H1 (cell line): ENCODE data around the gene CXCL17.

Experiments used
- CBX8 ChIP-seq: fragments of 300-800, 300-1000 bp; sonication (generic); IDR thresholded peaks from 2 replicates; pipeline ENCODE4 v1.7.1; 2016; ENCODE audit warnings: low read depth, low read length, borderline replicate concordance
- EZH2 ChIP-seq: fragments of 200-600 bp; sonication (generic); IDR thresholded peaks from 2 replicates; pipeline ENCODE4 v1.7.1; 2012; ENCODE audit warnings: low read depth, mild to moderate bottlenecking, moderate library complexity, low read length, inconsistent platforms; ENCODE audit not compliant: severe bottlenecking
- JUND ChIP-seq: IDR thresholded peaks from 2 replicates; pipeline ENCODE4 v1.6.1; 2011; ENCODE audit warnings: mild to moderate bottlenecking, improper control_type of control experiment, low read length
- KDM1A ChIP-seq: fragments of 200-600, 300-600 bp; sonication (generic); IDR thresholded peaks from 2 replicates; pipeline ENCODE4 v1.7.1; 2016; ENCODE audit warnings: mild to moderate bottlenecking, low read length, borderline replicate concordance
- NRF1 ChIP-seq: IDR thresholded peaks from 2 replicates; pipeline ENCODE4 v1.6.1; 2011; ENCODE audit warnings: mild to moderate bottlenecking, low read depth, low read length, improper control_type of control experiment
- POLR2A ChIP-seq, 2 experiments: IDR thresholded peaks; 1 replicate in 1 of 2; 2 replicates in 1 of 2; pipeline ENCODE4 v1.6.1; 2011; ENCODE audit warnings: low read depth in 2 of 2, low read length in 2 of 2, mild to moderate bottlenecking in 2 of 2; ENCODE audit errors: control extremely low read depth in 1 of 2
- SIN3A ChIP-seq, 2 experiments: IDR thresholded peaks in 1 of 2; conservative IDR thresholded peaks in 1 of 2; 2 replicates each; pipeline ENCODE4 v1.6.1; 2011 to 2012; ENCODE audit warnings: low read length in 2 of 2, improper control_type of control experiment in 1 of 2, low read depth in 1 of 2, mild to moderate bottlenecking in 1 of 2
- TAF1 ChIP-seq: IDR thresholded peaks from 2 replicates; pipeline ENCODE4 v1.6.1; 2011; ENCODE audit warnings: mild to moderate bottlenecking, low read depth, low read length
- TEAD4 ChIP-seq: IDR thresholded peaks from 2 replicates; pipeline ENCODE4 v1.6.1; 2012; ENCODE audit warnings: low read depth, low read length, inconsistent platforms, mixed read lengths
- USF2 ChIP-seq: IDR thresholded peaks from 2 replicates; pipeline ENCODE4 v1.6.1; 2011; ENCODE audit warnings: low read length, improper control_type of control experiment
- TF ChIP-seq, protein P1 (sequence below), 3 experiments: IDR thresholded peaks; 1 replicate in 2 of 3; 2 replicates in 1 of 3; pipeline versions ENCODE4 v1.5.1 to v1.6.1; 2011; ENCODE audit warnings: low read length in 3 of 3, mild to moderate bottlenecking in 3 of 3, inconsistent platforms in 2 of 3, low read depth in 1 of 3, moderate library complexity in 1 of 3; ENCODE audit not compliant: insufficient read depth in 1 of 3; ENCODE audit errors: control extremely low read depth in 1 of 3
- TF ChIP-seq, protein P2 (sequence below): IDR thresholded peaks from 2 replicates; pipeline ENCODE4 v1.6.1; 2011; ENCODE audit warnings: low read depth, mild to moderate bottlenecking, low read length; ENCODE audit not compliant: insufficient read depth

GRCh38 chr19:42400404-42400803, 42.3 kb downstream of the CXCL17 start:
- TF ChIP-seq USF2, result no peak
- TF ChIP-seq KDM1A, result no peak
- no peak for TF ChIP-seq EZH2
- no peak for TF ChIP-seq POLR2A (IDR thresholded peaks at IDR 0.05; ENCODE audit: control extremely low read depth in 1 of 2, low read depth in 2 of 2, low read length in 2 of 2)
- TF ChIP-seq SIN3A (conservative IDR thresholded peaks at IDR 0.05 in 1 of 2, IDR thresholded peaks at IDR 0.05 in 1 of 2; ENCODE audit: low read depth in 1 of 2, low read length in 2 of 2), result no peak
- TF ChIP-seq, protein P1, sequence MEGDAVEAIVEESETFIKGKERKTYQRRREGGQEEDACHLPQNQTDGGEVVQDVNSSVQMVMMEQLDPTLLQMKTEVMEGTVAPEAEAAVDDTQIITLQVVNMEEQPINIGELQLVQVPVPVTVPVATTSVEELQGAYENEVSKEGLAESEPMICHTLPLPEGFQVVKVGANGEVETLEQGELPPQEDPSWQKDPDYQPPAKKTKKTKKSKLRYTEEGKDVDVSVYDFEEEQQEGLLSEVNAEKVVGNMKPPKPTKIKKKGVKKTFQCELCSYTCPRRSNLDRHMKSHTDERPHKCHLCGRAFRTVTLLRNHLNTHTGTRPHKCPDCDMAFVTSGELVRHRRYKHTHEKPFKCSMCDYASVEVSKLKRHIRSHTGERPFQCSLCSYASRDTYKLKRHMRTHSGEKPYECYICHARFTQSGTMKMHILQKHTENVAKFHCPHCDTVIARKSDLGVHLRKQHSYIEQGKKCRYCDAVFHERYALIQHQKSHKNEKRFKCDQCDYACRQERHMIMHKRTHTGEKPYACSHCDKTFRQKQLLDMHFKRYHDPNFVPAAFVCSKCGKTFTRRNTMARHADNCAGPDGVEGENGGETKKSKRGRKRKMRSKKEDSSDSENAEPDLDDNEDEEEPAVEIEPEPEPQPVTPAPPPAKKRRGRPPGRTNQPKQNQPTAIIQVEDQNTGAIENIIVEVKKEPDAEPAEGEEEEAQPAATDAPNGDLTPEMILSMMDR (IDR thresholded peaks at IDR 0.05; ENCODE audit: control extremely low read depth in 1 of 3, insufficient read depth in 1 of 3, low read depth in 1 of 3, low read length in 3 of 3), result no peak
- TF ChIP-seq, protein P2, sequence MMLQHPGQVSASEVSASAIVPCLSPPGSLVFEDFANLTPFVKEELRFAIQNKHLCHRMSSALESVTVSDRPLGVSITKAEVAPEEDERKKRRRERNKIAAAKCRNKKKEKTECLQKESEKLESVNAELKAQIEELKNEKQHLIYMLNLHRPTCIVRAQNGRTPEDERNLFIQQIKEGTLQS, result no peak
- TF ChIP-seq NRF1, result no peak
- no peak for TF ChIP-seq CBX8
- no peak for TF ChIP-seq TEAD4
- TF ChIP-seq JUND, result no peak
- TF ChIP-seq TAF1, result no peak
